Measurements from ENCODE around the gene VSIR.

VSIR gene

DNA sequence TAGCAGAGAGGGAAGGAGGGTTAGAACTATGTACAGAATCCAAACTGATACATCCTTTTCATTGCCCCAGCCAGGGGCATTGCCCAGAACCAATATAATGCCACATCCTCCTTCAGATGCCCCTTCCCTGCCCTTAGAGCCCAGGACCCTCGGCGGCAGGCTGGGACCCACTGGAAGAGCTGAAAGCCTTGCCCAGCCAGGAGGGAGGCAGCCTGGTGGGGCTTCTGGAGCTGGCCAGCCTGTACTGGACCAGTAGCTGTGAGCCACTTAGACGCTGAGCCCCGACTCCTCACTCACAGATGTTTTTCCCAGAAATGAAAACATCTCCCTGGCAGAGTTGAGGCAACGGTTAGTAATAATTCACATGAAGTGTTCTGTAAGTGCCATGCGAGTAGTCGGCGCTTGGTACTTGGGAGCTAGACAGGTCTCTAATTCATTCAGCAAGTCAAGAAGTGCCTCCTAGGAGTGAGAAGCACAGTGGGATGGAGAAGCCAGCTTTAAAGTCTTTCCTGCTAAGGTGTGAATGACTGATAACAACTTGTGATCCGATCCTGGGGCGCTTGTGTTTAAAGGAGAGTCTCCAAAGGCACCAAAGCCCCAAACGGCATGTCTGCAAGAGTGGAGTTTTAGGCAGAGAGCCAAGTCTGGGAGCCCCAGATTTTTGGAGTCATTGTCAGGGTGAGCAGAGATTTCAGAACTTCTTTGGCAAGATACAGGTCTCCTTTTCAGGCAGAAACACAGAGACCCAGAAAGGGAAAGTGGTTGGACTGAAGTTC is 9.8 kb downstream of the VSIR start:
- FAIRE-seq, result no peak

DNA sequence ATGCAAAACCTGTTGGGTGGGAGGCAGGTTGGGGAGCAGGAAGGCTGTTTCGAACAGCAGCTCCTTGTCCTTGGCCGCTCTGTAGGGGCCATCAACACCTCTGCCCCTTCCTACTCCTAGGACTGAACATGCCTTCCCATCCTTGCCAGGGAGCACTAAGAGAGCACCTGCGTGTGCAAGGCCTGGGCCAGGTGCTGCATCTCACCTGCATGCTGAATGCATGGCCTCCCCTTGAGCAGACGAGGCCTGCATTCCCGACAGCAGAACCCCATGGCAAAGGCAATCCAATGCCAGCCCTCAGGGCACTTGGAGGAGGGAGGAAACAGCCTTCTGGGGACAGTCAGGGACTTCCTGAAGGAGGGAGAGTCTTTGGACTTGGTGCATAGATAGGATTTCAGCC is 11.0 kb downstream of the VSIR start:
- no peak for FAIRE-seq

DNA sequence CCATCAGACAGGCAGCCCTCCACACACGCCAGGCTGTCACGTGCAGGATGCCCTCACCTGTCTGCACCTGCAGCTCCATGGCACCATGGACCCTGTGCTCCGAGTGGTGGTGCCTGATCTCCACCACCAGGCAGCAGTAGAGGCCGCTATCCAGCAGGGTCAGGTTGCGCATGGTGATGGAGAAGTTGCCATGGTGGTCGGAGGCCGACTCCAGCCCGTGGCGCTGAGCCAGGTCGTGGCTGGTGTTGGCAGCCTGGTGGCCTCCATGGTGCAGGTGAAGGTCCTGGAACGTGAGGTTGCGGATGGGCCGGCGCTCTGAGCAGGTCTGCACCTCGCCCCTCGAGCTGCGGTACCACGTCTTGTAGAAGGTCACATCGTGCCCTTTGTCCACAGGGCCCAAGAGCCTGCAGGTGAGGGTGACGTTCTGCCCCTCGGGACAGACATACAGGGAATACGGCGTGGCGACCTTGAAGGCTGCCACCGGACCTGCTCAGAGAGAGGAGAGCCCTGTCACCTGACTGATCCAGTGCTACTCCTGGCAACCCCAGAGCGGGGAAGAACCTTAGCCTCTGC is 11.7 kb downstream of the VSIR start:
- no peak for FAIRE-seq

DNA sequence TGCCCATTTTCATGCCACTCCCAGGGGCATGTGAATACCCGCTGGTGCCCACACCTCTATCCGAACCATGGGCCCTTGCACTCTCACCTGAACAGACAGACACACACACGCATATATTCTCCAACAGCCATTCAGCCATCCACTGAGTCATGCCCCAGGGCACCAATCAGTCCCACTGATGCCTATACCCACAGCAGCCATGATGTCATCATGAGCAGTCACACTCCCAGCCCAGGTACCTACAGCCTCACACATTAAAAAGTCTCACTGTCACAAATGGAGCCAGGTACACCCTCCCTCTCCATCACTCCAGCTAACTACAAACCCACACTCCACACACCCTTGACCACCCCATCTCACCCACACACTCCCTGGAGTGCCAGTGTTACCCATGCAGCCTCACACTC is 12.2 kb downstream of the VSIR start:
- no peak for FAIRE-seq

DNA sequence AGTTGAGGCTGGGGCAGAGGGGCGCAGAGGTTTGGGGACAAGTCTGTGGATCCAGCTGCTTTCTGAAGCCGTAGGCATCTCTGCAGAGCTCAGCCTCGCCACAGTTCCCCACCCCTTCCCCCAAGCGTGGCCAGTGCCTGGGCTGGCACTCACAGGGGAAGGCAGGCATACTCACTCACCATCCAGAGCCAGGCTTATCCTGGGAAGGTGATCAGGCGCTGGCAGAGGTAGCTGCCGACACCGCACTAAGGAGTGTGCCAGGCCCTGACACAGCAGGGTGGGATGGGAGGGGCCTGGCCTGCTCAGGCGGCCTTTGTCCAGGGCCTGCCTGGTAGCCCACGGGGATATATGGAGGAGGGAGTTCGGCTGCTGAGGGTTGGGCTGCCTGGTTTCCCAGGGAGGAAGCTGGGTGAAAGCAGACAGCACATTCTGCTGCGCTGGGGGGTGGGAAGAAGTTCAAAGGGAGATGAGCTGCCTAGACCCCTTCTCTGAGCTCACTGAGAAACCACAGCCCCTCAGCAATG is 15.9 kb downstream of the VSIR start:
- no peak for FAIRE-seq

DNA sequence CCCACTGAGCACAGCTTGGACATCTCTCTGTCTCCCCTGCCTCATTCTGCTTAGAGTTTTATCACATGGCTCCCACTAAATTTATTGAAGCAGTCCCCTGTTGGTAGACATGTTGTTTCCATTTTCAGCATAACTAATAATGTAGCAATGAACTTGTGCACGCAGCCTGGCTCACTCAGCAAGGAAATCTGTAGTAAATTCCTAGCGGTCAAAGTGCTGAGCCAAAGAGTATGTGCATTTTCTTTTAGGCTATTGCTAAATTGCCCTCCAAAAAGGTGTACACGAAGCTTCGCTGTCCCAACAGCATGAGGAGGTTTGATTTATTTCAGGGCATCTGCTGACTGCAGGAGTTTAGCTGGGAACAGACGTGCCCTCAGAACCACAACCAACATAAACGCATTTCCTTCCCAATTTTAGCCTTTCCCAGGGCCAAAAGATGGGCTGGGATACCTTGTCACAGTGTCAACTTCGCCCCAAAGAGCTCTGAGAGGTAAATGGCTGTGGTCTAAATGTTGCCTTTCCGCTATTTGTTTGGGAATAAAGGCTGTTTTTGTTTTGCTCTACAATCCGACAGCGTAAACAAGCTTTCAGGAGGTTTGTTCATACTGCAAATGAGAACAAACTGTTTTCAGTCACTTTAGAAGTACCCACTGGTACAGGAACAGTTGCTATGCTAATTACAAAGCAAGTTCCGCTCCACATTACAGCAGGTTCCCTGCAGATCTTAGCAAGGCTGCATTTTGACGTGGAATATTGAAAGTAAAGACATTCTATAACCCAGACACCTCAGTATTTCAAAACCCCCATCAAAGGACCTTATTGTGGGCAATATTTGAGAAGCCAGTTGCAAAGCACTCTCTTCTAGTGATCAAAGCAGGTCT is 16.8 kb downstream of the VSIR start:
- no peak for FAIRE-seq

DNA sequence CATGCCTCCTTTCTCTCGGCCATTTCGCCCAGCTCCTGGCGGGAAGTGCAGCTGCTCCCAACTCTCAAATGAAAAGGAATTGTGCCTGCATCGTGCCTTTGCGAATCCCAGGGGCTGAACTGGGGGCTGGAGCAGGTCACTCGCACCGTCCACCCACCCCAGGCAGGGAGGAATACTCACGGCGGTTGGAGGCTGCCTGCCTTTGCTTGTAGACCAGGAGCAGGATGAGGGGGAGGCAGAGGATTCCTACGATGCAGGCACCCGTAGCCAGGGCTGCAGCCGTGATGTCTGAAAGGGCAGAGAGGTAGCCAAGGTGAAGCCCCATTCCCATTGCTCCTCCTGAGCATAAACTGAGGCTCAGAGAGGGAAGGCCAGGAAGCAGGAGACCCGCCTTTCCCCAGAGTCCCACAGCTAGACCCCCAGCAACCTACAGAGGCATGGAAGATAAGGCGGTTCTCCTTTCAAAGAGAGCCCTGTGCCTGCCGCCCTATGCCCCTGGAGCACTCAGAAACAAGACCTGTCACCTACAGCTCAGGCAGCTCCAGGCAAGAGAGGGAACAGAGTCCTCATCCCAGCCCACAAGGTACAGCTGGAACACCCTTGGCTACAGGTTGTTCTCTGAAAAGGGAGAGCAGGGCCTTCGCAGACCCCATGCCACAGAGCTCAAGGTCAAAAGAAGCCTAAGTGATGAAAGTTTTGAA is 18.0 kb downstream of the VSIR start:
- no peak for FAIRE-seq

DNA sequence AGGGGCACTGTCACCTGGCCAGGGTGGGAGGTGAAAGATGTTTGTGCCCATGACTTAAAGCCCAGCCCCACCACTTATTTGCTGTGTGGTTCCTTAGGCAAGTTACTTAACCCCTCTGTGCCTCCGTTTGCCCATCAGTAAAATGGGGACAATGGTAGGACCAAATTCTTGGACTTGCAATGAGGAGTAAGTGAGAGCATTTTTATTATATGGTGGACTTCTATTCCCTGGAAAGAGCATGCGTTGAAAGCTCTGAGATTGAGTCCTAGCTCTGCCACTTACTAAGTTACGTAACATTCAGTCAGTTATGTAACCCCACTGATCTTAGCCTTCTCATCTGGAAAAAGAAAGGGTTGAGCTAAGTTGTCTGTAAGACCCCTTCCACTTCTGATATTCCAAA is 18.8 kb downstream of the VSIR start:
- FAIRE-seq, result no peak

DNA sequence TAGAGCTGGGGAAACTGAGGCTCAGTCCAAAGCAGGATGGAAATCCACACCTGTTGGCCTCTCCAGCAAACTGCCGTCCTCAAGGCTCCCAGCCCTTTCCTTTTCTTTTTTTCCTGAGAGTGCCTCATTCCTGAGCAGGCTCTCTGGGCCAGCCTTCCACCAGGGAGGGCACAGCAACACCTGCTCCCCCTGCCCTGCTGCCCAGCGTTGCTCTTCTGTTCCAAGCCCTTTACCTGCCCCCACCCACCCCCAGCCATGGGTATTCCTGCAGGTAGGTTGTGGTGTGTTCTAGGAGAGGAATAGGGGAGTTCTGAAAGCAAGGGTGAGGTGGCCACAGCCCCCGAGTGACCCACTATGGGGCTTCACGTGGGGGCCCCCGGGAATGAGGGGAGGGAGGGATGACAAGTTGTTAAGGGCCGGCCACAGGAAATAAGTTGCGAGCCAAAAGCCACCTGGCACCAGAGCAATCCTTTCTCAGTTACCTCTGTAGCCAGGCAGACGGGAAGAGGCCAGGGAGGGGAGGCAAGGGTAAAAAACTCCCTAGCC is 19.3 kb downstream of the VSIR start:
- no peak for FAIRE-seq

DNA sequence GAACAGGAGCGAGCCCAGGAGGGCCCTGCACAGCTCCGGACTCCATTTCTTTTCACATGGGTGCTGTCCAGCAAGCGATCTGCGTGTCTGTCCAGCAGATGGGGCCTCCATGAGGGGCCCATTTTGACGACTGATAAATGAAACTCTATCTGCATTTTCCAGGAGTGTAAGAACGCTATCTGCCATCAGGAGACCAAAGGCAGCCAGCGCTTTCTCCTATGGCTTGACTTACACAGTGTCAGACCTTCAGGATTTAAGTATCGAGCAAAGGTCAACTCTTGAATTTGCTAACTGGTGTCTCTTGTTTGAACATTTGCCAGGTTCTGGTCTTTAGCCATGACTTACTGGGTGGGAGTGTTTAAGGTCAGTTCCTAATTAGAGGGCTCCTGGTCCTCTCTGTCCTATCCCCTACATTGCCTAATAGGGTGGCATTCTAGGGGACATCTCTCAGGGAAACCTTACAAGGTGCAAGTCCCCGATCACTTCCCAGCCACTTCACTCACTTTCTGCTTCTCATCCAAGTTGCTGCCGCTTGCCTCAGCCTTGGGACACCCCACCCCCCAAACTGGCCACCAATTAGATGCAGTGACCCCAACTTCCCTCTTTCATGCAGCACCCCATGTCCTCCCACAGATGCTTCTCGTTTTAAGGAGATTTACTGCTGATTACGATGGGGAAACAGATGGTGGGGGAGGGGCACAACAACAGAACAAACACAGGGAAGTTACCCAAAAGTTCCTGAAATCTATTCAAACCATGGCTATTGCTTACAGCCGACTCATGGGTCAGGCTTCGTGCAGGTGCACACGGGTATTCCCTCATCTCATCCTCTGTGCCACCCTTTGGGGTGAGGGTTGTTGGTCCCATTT is 20.0 kb downstream of the VSIR start:
- no peak for FAIRE-seq

DNA sequence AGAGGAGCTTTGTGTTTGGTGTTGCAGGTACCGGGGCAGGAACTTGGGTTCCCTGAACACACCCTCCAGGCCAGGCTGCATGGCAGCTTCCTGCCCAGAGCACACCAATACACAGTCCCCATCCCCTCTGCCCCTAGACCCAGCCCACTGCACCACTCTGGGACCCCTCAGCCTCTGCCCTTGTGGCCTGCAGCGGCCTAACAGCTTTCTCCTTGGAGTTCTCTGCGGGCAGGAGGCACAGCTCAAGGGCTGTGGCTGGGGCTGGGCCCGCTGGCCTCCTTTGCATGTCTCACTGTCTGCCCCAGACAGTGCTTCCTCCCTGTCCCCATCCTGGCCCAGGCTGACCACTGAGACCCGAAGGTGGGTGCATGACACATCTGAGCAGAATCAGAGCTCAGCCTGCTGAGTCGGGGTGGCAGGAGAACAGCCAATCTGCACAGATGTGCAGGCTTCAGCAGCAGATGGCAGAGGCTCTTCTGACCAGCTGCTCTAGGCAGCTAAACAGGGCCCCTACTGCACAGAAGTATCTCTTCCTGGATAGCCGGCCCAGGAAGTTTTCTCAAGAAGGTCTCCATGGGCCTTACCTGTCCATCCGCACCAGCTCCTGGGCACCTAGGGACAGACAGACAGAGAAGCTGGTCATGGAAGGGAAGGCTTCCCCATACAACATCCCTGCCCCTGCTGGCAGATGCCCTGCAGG is 20.8 kb downstream of the VSIR start:
- no peak for FAIRE-seq

DNA sequence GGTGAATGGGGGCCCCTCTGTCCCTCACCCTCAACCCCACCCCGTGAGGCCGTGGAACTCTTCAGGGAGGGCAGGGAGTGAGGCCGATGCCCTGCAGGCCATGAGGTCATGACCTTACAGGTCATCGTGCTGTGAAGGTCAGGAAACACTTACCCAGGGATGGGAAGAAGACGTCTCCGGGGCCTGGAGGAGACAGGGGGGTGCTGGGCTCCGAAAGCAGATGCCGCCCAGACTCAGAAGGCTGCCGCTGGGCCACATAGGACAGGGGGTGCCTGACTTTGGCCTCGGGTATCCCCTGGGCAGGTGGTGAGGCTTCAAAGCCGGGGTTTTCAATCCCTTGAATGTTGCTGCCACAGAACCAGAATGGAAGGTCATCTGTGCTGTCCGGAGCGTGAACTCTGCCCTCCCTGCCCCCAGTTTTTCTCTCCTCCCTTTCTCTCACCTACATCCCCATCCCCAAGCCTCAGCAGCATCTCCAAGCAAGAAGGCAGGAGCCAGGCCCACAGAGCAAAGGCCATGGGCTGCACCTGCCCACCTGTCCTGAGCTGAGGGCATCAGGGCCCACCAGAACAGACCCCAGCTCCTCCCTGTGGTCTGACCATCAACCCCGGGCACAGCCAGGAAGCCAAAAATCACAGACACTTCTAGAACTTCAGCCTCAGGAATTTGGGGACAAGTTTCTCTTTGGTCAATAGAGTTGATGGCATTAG is 21.6 kb downstream of the VSIR start:
- no peak for FAIRE-seq

DNA sequence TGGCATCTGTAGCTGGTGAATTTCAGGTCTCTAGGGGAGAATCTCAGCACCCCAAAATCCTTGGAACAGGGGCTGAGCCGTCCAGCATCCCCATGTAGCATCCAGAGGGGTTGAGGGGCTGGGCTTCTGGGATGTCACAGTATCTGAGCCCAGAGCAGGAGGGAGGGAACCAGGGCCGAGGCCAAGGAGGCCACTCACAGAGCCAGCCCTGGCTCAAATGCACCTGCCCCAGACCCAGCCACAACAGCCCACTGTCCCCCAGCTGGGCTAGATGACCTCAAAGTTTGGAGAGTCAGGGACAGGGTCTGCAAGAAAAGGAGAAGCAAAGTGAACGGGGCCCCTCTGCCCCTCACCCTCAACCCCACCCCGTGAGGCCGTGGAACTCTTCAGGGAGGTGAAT is 22.3 kb downstream of the VSIR start:
- no peak for FAIRE-seq

DNA sequence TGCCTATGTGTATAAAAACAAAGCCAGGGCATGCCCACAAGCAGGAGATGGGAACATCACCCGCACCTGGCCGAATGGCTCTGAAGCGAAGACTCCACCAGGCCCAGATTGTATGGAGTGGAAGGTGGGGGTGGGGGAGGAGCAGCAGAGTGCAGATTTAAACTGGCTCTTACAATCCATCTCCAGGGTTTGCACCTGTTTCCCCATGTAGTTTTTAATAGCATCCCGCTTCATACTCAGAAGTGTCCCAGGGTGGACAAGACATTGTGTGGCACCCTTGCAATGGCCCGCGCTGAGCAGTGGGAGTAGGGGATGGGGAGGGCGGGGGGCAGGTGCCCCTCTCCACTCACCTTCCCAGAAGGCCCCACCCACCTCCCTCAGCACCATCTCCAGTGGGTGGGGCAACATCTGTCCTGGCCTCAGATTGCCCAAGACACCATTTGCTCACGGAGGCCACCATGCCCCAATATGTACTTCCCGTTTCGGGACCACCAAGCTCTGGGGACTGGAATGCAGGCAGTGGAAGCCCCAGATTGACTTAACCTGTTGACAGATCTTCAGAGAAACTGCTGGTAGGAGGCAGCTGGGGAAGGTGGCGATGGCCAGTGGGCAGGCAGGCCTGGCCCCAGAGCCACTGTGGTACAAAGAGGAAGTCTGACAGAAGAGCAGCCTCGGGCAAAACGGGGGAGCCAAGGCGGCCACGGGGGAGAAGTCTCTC is 23.0 kb downstream of the VSIR start:
- no peak for FAIRE-seq

DNA sequence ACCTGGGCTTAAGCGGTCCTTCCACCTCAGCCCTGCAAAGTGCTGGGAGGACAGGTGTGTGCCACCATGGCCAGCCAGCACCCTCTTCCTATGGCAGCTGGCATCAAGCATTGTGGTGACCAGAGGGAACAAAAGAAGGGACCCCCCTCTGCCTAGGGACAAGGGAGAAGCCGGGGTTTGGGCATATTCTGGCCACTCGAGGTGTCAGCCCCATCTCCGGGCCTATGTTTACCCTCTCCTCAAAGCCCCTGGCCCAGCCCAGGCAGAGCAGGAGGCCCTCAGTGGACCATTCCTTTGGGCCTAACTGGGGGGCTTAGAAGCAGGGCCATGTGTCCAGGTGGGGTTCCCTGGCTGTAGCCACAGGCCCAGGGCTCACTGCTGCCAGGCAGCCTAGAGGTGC is 23.9 kb downstream of the VSIR start:
- FAIRE-seq, result no peak

DNA sequence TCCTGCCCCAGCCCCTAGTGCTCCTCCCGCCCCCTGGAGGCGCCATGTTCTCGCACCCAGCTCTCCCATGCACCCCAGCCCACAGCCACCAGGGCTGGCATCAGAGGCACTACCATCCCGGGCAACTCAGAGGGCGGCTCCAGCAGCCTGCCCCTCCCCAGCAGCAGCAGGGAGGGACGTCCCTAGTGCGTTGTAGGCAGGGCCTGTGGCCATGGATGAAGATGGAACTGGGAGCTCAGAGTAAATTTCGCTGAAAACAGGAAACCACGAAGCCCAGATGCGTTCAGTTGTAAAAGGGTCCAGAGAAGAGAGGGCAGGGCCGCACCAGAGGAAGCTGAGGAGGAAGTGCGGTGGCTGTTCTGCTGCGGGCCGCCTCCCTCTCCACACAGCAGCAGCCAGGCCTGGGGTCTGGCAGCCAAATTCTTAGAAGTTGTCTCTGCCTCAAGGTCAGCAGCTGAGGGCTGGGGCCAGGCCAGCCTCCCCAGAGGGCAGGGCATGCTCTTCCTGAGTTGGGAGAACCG is 24.6 kb downstream of the VSIR start:
- no peak for FAIRE-seq

DNA sequence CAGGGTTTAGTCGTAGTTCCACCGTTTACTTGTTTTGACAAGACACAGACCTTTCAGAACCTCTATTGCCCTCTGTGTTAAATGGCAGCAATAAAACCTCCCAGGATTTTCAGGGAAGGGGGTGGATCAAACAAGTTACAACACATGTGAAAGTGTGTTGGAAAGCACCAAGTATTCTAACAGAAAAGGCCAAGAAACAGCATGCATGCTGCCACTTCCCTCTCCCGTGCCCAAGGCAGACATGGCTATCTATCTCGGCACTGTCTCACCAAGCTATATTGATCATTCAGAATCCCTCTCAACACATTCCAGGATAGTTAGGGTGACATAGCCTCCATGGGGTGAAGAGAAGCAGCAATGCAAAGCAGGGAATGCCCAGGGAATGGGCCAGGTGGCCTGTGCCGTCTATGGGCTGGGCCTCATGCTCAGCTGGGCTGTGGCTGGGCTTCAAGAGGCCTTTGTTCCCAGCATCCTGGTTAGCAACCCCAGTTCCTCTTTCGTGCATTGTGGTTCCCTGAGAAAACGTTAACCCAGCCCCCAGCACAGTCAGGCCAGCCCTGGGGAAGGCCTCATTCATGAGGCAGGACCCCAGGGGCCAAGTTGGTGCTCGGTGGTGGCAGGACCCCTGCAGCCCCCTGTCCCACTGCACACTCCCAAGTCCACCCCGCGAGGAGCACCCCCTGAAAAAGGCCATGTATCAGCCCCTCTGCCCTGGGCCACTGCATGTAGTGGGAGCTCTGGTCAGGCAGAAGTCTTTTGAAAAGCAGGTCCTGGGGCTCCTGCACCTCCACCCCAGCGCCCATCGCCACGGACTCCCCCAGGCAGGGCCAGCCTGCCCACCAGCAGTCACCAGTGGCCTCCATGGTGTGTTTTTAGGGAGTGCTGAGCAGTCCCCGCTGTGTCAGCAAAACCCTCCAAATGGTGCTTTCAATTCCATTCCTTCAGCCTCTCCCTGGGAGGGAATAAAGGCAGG is 25.5 kb downstream of the VSIR start:
- no peak for FAIRE-seq

DNA sequence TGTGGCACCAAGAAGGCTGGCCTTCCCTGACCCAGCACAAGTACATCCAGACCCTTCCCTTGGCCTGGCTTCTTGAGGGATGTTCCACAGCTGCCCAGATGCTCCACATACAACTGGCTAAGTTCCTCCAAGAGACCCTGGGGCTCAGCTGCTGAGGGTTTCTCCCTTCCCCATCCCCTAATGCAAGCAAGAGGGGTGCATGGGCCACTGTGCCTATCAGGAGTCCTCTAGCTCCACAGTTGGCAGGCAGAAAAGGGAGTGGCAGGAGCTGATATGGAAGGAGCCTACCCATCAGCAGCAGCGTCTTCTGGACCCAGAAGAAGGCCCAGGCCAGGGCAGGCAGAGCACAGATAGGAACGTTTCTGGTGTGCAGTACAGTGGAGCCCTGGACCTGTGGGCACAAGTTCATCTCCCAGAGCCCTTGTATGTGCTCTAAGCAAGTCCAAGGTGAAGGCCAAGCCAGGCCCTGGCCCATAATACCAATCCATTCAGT is 26.2 kb downstream of the VSIR start:
- FAIRE-seq, result no peak

Measured in A204.1 (cell line).